ENCODE results near the gene TBC1D4. TPM values are rescaled to one million over a fixed set of nuclear protein-coding genes. Genes with fewer than 3 reads are reported as not detected.

The TBC1D4 gene
- total and polyA plus RNA-seq, 9 of the 15 experiments (the other 6 are each of a cell fraction or from before 2014, with no cell fraction given): 2.8 to 12.3 (median 7.0) TPM

DNA sequence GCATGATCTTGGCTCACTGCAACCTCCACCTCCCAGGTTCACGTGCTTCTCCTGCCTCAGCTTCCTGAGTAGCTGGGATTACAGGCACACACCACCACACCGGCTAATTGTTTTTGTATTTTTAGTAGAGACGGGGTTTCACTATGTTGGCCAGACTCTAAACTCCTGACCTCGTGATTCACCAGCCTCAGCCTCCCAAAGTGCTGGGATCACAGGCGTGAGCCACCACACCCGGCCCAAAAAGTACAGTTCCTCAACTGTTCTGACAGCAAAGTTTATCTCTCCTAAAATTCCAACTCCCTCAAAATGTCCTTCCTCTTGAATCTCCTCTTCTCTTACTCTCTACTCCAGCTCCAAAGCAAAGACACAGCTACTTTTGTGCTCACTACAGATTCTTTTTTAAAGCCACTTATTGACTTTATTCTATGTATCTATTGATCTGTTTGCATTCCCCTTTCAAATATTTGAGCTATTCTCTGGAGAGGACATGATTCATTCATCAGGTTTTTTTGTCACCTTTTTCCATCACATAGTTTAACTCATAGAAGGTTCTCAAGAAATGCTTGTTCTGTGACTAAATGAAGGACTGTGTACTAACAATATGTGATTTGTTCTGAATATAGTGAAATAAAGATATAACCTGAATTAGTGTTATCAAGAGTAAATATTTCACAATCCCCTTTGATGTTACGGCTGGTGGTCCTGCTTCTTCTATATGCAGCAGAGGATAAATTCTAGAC lies 142.2 kb downstream of the TBC1D4 start (continued):
- TF ChIP-seq, protein P1, sequence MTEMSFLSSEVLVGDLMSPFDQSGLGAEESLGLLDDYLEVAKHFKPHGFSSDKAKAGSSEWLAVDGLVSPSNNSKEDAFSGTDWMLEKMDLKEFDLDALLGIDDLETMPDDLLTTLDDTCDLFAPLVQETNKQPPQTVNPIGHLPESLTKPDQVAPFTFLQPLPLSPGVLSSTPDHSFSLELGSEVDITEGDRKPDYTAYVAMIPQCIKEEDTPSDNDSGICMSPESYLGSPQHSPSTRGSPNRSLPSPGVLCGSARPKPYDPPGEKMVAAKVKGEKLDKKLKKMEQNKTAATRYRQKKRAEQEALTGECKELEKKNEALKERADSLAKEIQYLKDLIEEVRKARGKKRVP (CRISPR knock-in tag; IDR thresholded peaks at IDR 0.05): no peak
- TF ChIP-seq FOXM1 (IDR thresholded peaks at IDR 0.05; ENCODE audit: low read depth) (no peak), FOXM1 (CRISPR knock-in tag; IDR thresholded peaks at IDR 0.05; ENCODE audit: low read depth) (no peak), CCAR2 (IDR thresholded peaks at IDR 0.05; ENCODE audit: low read depth, low read length) (no peak), FOXJ3 (CRISPR knock-in tag; IDR thresholded peaks at IDR 0.05) (no peak), KAT7 (CRISPR knock-in tag; IDR thresholded peaks at IDR 0.05; ENCODE audit: borderline replicate concordance) (no peak), TARDBP (IDR thresholded peaks at IDR 0.05) (no peak), KDM5B (IDR thresholded peaks at IDR 0.05; ENCODE audit: insufficient replicate concordance, low read depth, low read length) (no peak), HSF4 (CRISPR knock-in tag; IDR thresholded peaks at IDR 0.05; ENCODE audit: borderline replicate concordance) (no peak)

Measured in K562 (cell line).